H9 (cell line): ENCODE data around the gene HERC6. TPM values are rescaled to one million over a fixed set of nuclear protein-coding genes. Genes with fewer than 3 reads are reported as not detected.

Experiments used
- DNase-seq: peaks from one replicate; pipeline ENCODE4 v3.0.0-alpha.2; 2017
- H2AFZ ChIP-seq: one replicate; pipeline ENCODE4 v1.6.1; 2013; ENCODE audit warnings: mild to moderate bottlenecking, low read length, control low read depth, moderate library complexity
- H2AK5ac ChIP-seq: 2 replicates; pipeline ENCODE4 v1.6.1; 2013; ENCODE audit warnings: low read length, control low read depth, mixed read lengths; ENCODE audit not compliant: insufficient read length
- H2BK120ac ChIP-seq: one replicate; pipeline ENCODE4 v1.6.1; 2013; ENCODE audit warnings: low read depth, mild to moderate bottlenecking, low read length, control low read depth, inconsistent platforms; ENCODE audit not compliant: poor library complexity, severe bottlenecking
- H2BK12ac ChIP-seq: 2 replicates; pipeline ENCODE4 v1.6.1; 2013; ENCODE audit warnings: low read length, control low read depth, mixed read lengths, low read depth; ENCODE audit not compliant: insufficient read length
- H2BK15ac ChIP-seq: 2 replicates; pipeline ENCODE4 v1.6.1; 2013; ENCODE audit warnings: low read depth, low read length, control low read depth
- H2BK20ac ChIP-seq: one replicate; pipeline ENCODE4 v1.6.1; 2013; ENCODE audit warnings: low read depth, mild to moderate bottlenecking, low read length, control low read depth, inconsistent platforms; ENCODE audit not compliant: poor library complexity, severe bottlenecking
- H2BK5ac ChIP-seq: 2 replicates; pipeline ENCODE4 v1.6.1; 2013; ENCODE audit warnings: low read length, control low read depth, mixed read lengths; ENCODE audit not compliant: insufficient read length
- H3K14ac ChIP-seq: 2 replicates; pipeline ENCODE4 v1.6.1; 2013; ENCODE audit warnings: low read length, control low read depth; ENCODE audit not compliant: insufficient read depth
- H3K18ac ChIP-seq: 2 replicates; pipeline ENCODE4 v1.6.1; 2013; ENCODE audit warnings: low read depth, mild to moderate bottlenecking, mixed read lengths, low read length, control low read depth; ENCODE audit not compliant: insufficient read length
- H3K23ac ChIP-seq: 2 replicates; pipeline ENCODE4 v1.6.1; 2013; ENCODE audit warnings: low read length, control low read depth, mixed read lengths, low read depth; ENCODE audit not compliant: insufficient read length
- H3K23me2 ChIP-seq: 2 replicates; pipeline ENCODE4 v1.6.1; 2013; ENCODE audit warnings: low read depth, mild to moderate bottlenecking, mixed read lengths, low read length, control low read depth; ENCODE audit not compliant: insufficient read length, poor library complexity, severe bottlenecking
- H3K27ac ChIP-seq: 2 replicates; pipeline ENCODE4 v1.5.1; 2013; ENCODE audit warnings: low read length, control low read depth, mixed read lengths, low read depth; ENCODE audit not compliant: insufficient read length
- H3K27me3 ChIP-seq: 2 replicates; pipeline ENCODE4 v1.6.1; 2013; ENCODE audit warnings: low read length, control low read depth, inconsistent platforms; ENCODE audit not compliant: insufficient read depth
- H3K4ac ChIP-seq: 2 replicates; pipeline ENCODE4 v1.6.1; 2013; ENCODE audit warnings: low read depth, mild to moderate bottlenecking, control low read depth, inconsistent platforms, low read length, moderate library complexity
- H3K4me1 ChIP-seq: 2 replicates; pipeline ENCODE4 v1.6.1; 2013; ENCODE audit warnings: low read length, control low read depth, inconsistent platforms; ENCODE audit not compliant: insufficient read depth
- H3K4me2 ChIP-seq: 2 replicates; pipeline ENCODE4 v1.6.1; 2013; ENCODE audit warnings: low read length, control low read depth, mixed read lengths; ENCODE audit not compliant: insufficient read length, insufficient read depth
- H3K56ac ChIP-seq: 2 replicates; pipeline ENCODE4 v1.6.1; 2013; ENCODE audit warnings: low read depth, mild to moderate bottlenecking, mixed read lengths, low read length, control low read depth; ENCODE audit not compliant: insufficient read length
- H3K79me1 ChIP-seq: 2 replicates; pipeline ENCODE4 v1.6.1; 2013; ENCODE audit warnings: low read depth, mild to moderate bottlenecking, moderate library complexity, low read length, control low read depth, inconsistent platforms; ENCODE audit not compliant: insufficient read depth, poor library complexity, severe bottlenecking
- H3K79me2 ChIP-seq: 2 replicates; pipeline ENCODE4 v1.6.1; 2013; ENCODE audit warnings: low read length, control low read depth, inconsistent platforms; ENCODE audit not compliant: insufficient read depth
- H3K9ac ChIP-seq: 2 replicates; pipeline ENCODE4 v1.6.1; 2013; ENCODE audit warnings: low read length, control low read depth, mixed read lengths; ENCODE audit not compliant: insufficient read length; ENCODE audit errors: extremely low read depth
- H3K9me3 ChIP-seq: one replicate; pipeline ENCODE4 v1.6.1; 2013; ENCODE audit warnings: low read depth, low read length, inconsistent platforms; ENCODE audit not compliant: control insufficient read depth
- H3T11ph ChIP-seq: one replicate; pipeline ENCODE4 v1.6.1; 2013; ENCODE audit warnings: mild to moderate bottlenecking, low read length, control low read depth, inconsistent platforms
- H4K20me1 ChIP-seq: one replicate; pipeline ENCODE4 v1.6.1; 2013; ENCODE audit not compliant: control insufficient read depth, insufficient read length, insufficient read depth
- H4K5ac ChIP-seq: 2 replicates; pipeline ENCODE4 v1.6.1; 2013; ENCODE audit warnings: low read depth, mild to moderate bottlenecking, mixed read lengths, low read length, control low read depth; ENCODE audit not compliant: insufficient read length
- H4K8ac ChIP-seq: replicated peaks from 2 replicates; pipeline ENCODE4 v1.6.1; 2013; ENCODE audit warnings: low read length, control low read depth, mixed read lengths, low read depth; ENCODE audit not compliant: insufficient read length
- H4K91ac ChIP-seq: 2 replicates; pipeline ENCODE4 v1.6.1; 2013; ENCODE audit warnings: low read depth, mild to moderate bottlenecking, moderate library complexity, mixed read lengths, low read length, control low read depth; ENCODE audit not compliant: insufficient read length
- H3K27ac Mint-ChIP-seq, 3 experiments: 2 replicates in 2 of 3; 3 replicates in 1 of 3; pipeline ENCODE4 v1.8.0; 2020 to 2021; ENCODE audit warnings: mixed read lengths in 3 of 3, mild to moderate bottlenecking in 1 of 3, moderate library complexity in 1 of 3
- H3K27me3 Mint-ChIP-seq: 2 replicates; pipeline ENCODE4 v1.8.0; 2021; ENCODE audit warnings: low read depth, mild to moderate bottlenecking, moderate library complexity, mixed read lengths
- H3K36me3 Mint-ChIP-seq, 3 experiments: 2 replicates in 2 of 3; 3 replicates in 1 of 3; pipeline ENCODE4 v1.8.0; 2020 to 2021; ENCODE audit warnings: low read depth in 3 of 3, mixed read lengths in 3 of 3; ENCODE audit not compliant: insufficient read depth in 1 of 3
- H3K4me1 Mint-ChIP-seq, 2 experiments: 2 replicates each; pipeline ENCODE4 v1.8.0; 2020; ENCODE audit warnings: mixed read lengths in 2 of 2
- H3K4me3 Mint-ChIP-seq, 2 experiments: 2 replicates in 1 of 2; 3 replicates in 1 of 2; pipeline ENCODE4 v1.8.0; 2020 to 2021; ENCODE audit warnings: mild to moderate bottlenecking in 2 of 2, mixed read lengths in 2 of 2, moderate library complexity in 1 of 2
- H3K9me3 Mint-ChIP-seq, 2 experiments: 2 replicates in 1 of 2; 3 replicates in 1 of 2; pipeline ENCODE4 v1.8.0; 2020; ENCODE audit warnings: mild to moderate bottlenecking in 2 of 2, mixed read lengths in 2 of 2, moderate library complexity in 1 of 2
- WGBS: extraction: QIAGEN DNeasy Blood & Tissue Kit; methylation state at CpG from one replicate; pipeline ENCODE4 v1.1.7; 2013; ENCODE audit warnings: missing lambda C conversion rate, low lambda C conversion rate, mixed read lengths; ENCODE audit not compliant: insufficient read length; ENCODE audit errors: extremely low coverage; 5-methylcytosine and 5-hydroxymethylcytosine counted together
- total RNA-seq: library from RNA; stranded (reverse); gene quantifications from 2 replicates; pipeline ENCODE4 v1.2.1, GENCODE V29; 2021
- TF ChIP-seq, protein P1 (sequence below): fragments of 200-600 bp; sonication (generic); conservative IDR thresholded peaks from 3 replicates; pipeline ENCODE4 v1.8.0; 2021; ENCODE audit warnings: antibody characterized with exemption, mild to moderate bottlenecking

Gene HERC6
- total RNA-seq, 1 experiment from 2014 or later = 8.2 TPM

DNA sequence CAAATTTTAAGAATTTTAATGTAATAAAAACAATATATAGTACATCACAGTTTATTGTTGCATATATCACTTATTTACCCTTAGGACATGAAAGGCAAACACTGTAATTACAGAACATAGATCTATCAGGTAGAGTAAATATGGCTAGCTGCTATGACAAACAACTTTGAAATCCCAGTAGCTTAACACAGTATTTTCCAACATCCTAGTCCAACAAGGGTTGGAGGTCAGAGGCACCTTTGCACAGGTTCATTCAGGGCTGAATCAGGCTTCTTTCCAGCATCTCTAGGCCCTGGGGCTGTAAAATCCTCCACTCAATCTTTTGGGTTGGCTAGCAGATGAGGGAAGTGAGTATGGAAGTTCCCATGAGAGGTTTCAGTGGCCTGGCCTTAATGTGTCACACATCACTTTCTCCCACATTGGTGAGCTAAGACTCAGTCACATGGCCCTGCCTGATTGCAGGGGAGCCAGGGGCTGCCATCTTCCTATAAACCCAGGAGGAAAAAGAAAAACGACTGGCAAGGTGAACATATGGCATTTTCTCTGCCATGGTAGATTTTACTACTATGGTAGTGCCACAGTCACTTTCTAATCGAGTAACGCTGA, 32.9 kb downstream of the HERC6 start:
- Mint-ChIP-seq H3K36me3 (no peaks in the 10 kb centered on the region), H3K4me1 (0 out of 4 replicates have a peak, but pooled peaks cover 0 to 2% of the 10 kb centered on the region in 2 experiments), H3K9me3 (no peaks in the 10 kb centered on the region; a peak in 1 of 5 replicates), H3K4me3 (no peak overlapping the region), H3K27me3 (no peaks in the 10 kb centered on the region), H3K27ac (no peak overlapping the region)
- no peaks in the 10 kb centered on the region for H3K9me3 ChIP-seq
- no peak overlapping the region for H3K4ac ChIP-seq
- DNase-seq = no peak
- no peak overlapping the region for H3K56ac ChIP-seq
- no peak overlapping the region for H2BK15ac ChIP-seq
- TF ChIP-seq, protein P1, sequence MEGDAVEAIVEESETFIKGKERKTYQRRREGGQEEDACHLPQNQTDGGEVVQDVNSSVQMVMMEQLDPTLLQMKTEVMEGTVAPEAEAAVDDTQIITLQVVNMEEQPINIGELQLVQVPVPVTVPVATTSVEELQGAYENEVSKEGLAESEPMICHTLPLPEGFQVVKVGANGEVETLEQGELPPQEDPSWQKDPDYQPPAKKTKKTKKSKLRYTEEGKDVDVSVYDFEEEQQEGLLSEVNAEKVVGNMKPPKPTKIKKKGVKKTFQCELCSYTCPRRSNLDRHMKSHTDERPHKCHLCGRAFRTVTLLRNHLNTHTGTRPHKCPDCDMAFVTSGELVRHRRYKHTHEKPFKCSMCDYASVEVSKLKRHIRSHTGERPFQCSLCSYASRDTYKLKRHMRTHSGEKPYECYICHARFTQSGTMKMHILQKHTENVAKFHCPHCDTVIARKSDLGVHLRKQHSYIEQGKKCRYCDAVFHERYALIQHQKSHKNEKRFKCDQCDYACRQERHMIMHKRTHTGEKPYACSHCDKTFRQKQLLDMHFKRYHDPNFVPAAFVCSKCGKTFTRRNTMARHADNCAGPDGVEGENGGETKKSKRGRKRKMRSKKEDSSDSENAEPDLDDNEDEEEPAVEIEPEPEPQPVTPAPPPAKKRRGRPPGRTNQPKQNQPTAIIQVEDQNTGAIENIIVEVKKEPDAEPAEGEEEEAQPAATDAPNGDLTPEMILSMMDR = no peak
- H2BK120ac ChIP-seq = no peak overlapping the region
- no peak overlapping the region for H2BK5ac ChIP-seq
- no peak overlapping the region for H3K14ac ChIP-seq
- H2BK20ac ChIP-seq = no peak overlapping the region
- no peak overlapping the region for H4K8ac ChIP-seq
- H3K23me2 ChIP-seq = no peaks in the 10 kb centered on the region
- no peak overlapping the region for H4K5ac ChIP-seq
- H4K20me1 ChIP-seq = no peaks in the 10 kb centered on the region
- no peak overlapping the region for H3K9ac ChIP-seq
- no peaks in the 10 kb centered on the region for H3K79me2 ChIP-seq
- H2AFZ ChIP-seq = no peak overlapping the region
- no peak overlapping the region for H4K91ac ChIP-seq
- no CpG with 5 or more reads among the region's 3 CpGs for WGBS
- no peaks in the 10 kb centered on the region for H3K4me1 ChIP-seq
- H2BK12ac ChIP-seq = no peak overlapping the region
- no peak overlapping the region for H3K18ac ChIP-seq
- no peak overlapping the region for H3T11ph ChIP-seq
- no peak overlapping the region for H3K4me2 ChIP-seq
- no peaks in the 10 kb centered on the region for H3K79me1 ChIP-seq
- no peaks in the 10 kb centered on the region for H3K27me3 ChIP-seq
- no peak overlapping the region for H3K23ac ChIP-seq
- H3K27ac ChIP-seq = no peak overlapping the region
- H2AK5ac ChIP-seq = no peak overlapping the region
